Liver (tissue), 3 donors: ENCODE data around the gene RINL.

Source experiments
- CTCF ChIP-seq: fragments of 150-350 bp; IDR thresholded peaks from 2 replicates; pipeline ENCODE4 v1.5.1; 2017; ENCODE audit warnings: improper control_type of control experiment, low read depth, low read length; ENCODE audit not compliant: missing input control
- EGR1 ChIP-seq, 2 donors: IDR thresholded peaks; 2 replicates each; pipeline ENCODE4 v1.6.1; 2016 to 2018; ENCODE audit warnings: antibody characterized with exemption in 2 of 2, low read depth in 2 of 2
- FOXA2 ChIP-seq: IDR thresholded peaks from 2 replicates; pipeline ENCODE4 v1.6.1; 2016; ENCODE audit warnings: antibody characterized with exemption
- GABPA ChIP-seq, 2 donors: IDR thresholded peaks in 1 of 2; conservative IDR thresholded peaks in 1 of 2; 2 replicates each; pipeline ENCODE4 v1.6.1; 2016; ENCODE audit warnings: antibody characterized with exemption in 2 of 2, mild to moderate bottlenecking in 1 of 2, moderate library complexity in 1 of 2
- JUND ChIP-seq, 2 donors: IDR thresholded peaks; 2 replicates each; pipeline ENCODE4 v1.6.1; 2016; ENCODE audit warnings: antibody characterized with exemption in 2 of 2
- MAX ChIP-seq: IDR thresholded peaks from 2 replicates; pipeline ENCODE4 v1.6.1; 2016; ENCODE audit warnings: antibody characterized with exemption
- RAD21 ChIP-seq, 2 donors: IDR thresholded peaks; 2 replicates each; pipeline ENCODE4 v1.6.1; 2016; ENCODE audit warnings: antibody characterized with exemption in 2 of 2, mild to moderate bottlenecking in 2 of 2
- REST ChIP-seq: IDR thresholded peaks from 2 replicates; pipeline ENCODE4 v1.6.1; 2016; ENCODE audit warnings: antibody characterized with exemption, mild to moderate bottlenecking
- RXRA ChIP-seq, 2 donors: IDR thresholded peaks; 2 replicates each; pipeline ENCODE4 v1.6.1; 2017 to 2018; ENCODE audit warnings: antibody characterized with exemption in 2 of 2, mild to moderate bottlenecking in 1 of 2
- SP1 ChIP-seq: IDR thresholded peaks from 2 replicates; pipeline ENCODE4 v1.6.1; 2018; ENCODE audit warnings: antibody characterized with exemption, mild to moderate bottlenecking
- YY1 ChIP-seq: IDR thresholded peaks from 2 replicates; pipeline ENCODE4 v1.6.1; 2016; ENCODE audit warnings: antibody characterized with exemption, mild to moderate bottlenecking
- donor health status: healthy.
- donor health status: healthy.

- TF ChIP-seq JUND (IDR thresholded peaks at IDR 0.05): no peak
- TF ChIP-seq RXRA (IDR thresholded peaks at IDR 0.05): no peak
- no peak for TF ChIP-seq RAD21 (IDR thresholded peaks at IDR 0.05)
- no peak for TF ChIP-seq REST
- no peak for TF ChIP-seq CTCF
- no peak for TF ChIP-seq MAX
- TF ChIP-seq EGR1 (IDR thresholded peaks at IDR 0.05; ENCODE audit: low read depth in 2 of 2): no peak
- TF ChIP-seq SP1: no peak
- TF ChIP-seq FOXA2: no peak
- no peak for TF ChIP-seq GABPA (IDR thresholded peaks at IDR 0.05 in 1 of 2, conservative IDR thresholded peaks at IDR 0.05 in 1 of 2)
- TF ChIP-seq YY1: no peak
These were observed 46.3 kb upstream of the RINL start for GRCh38 chr19:38924388-38924787.
